ENCODE measurements around the gene ENDOD1. TPM values are rescaled to one million over a fixed set of nuclear protein-coding genes. Genes with fewer than 3 reads are reported as not detected.

The ENDOD1 gene
- total RNA-seq, 1 experiment from 2014 or later: 28.2 TPM

- Histone ChIP-seq H3K4me3 (ENCODE audit: low read depth in 2 of 2, low read length in 2 of 2) (peak overlapping the region; percentile 57 to 70), H3K27me3 (ENCODE audit: control insufficient read depth, insufficient read depth, low read length) (no peaks in the 10 kb centered on the region), H3K9me3 (ENCODE audit: control insufficient read depth, insufficient read depth, low read depth, low read length) (no peaks in the 10 kb centered on the region), H3K27ac (ENCODE audit: low read length) (peak overlapping the region; percentile 12), H3K36me3 (ENCODE audit: control insufficient read depth, insufficient read depth, low read length) (no peaks in the 10 kb centered on the region), H3K4me1 (ENCODE audit: control insufficient read depth, insufficient read depth, low read length) (peaks cover 23% of the 10 kb centered on the region)
- CTCF ChIA-PET: interaction anchor here (0.7 kb wide), 1 partner anchor 80 kb away, joined by 3 read pairs; no protein-coding TSS in a partner anchor
- TF ChIP-seq TCF7L2 (IDR thresholded peaks at IDR 0.05; ENCODE audit: low read depth, low read length) (no peak), CTCF (IDR thresholded peaks at IDR 0.05) (no peak), SIN3A (IDR thresholded peaks at IDR 0.05; ENCODE audit: borderline replicate concordance, insufficient read depth, low read depth, low read length) (no peak), REST (IDR thresholded peaks at IDR 0.05; ENCODE audit: insufficient read depth in 1 of 2, low read depth in 2 of 2, low read length in 1 of 2) (no peak), POLR2AphosphoS5 (IDR thresholded peaks at IDR 0.05; ENCODE audit: low read depth, low read length) (no peak)
- ATAC-seq (peak; percentile 15; the same call in 1 of the 2 replicates), DNase-seq (ENCODE audit: low read depth, low spot score) (no peak)
- POLR2A ChIA-PET: interaction anchor here (0.7 kb wide), 1 partner anchor 134 kb away, joined by 4 read pairs; no protein-coding TSS in a partner anchor
- BruUV-seq (replicated peaks): no TSS peak
- intact Hi-C loops (cut with micrococcal nuclease; ENCODE audit: unreplicated experiment): loop anchor here (2.0 to 10.0 kb wide), 4 partner anchors 81 to 555 kb away; partner anchors contain the start of genes CWC15 and KDM4D
- in situ Hi-C loops (cut with HindIII; ENCODE audit: low pct_unique_long_range_greater_than_20kb, low sequenced_read_pairs): no loop called here
These were observed 60.2 kb downstream of the ENDOD1 start for GRCh38 chr11:95149651-95150364.

GRCh38 chr11:95150956-95151684 is 61.5 kb downstream of the ENDOD1 start:
- peak; percentile 86 for DNase-seq (ENCODE audit: low read depth, low spot score)
- H3K9me3 ChIP-seq (ENCODE audit: control insufficient read depth, insufficient read depth, low read depth, low read length): no peaks in the 10 kb centered on the region
- TF ChIP-seq REST (IDR thresholded peaks at IDR 0.05; ENCODE audit: insufficient read depth in 1 of 2, low read depth in 2 of 2, low read length in 1 of 2) (no peak; a peak in 1 of 4 replicates), SIN3A (IDR thresholded peaks at IDR 0.05; ENCODE audit: borderline replicate concordance, insufficient read depth, low read depth, low read length) (no peak), CTCF (IDR thresholded peaks at IDR 0.05) (peak; percentile 97), TCF7L2 (IDR thresholded peaks at IDR 0.05; ENCODE audit: low read depth, low read length) (peak; percentile 65), POLR2AphosphoS5 (IDR thresholded peaks at IDR 0.05; ENCODE audit: low read depth, low read length) (no peak; the same call in 1 of the 2 replicates)
- no peaks in the 10 kb centered on the region for H3K36me3 ChIP-seq (ENCODE audit: control insufficient read depth, insufficient read depth, low read length)
- ATAC-seq: peak; percentile 89
- CTCF ChIA-PET: interaction anchor here (0.7 to 1.3 kb wide), 5 partner anchors 9 to 614 kb away, joined by 3 to 9 read pairs (median 4); no protein-coding TSS in a partner anchor
- H3K4me1 ChIP-seq (ENCODE audit: control insufficient read depth, insufficient read depth, low read length): peaks cover 23% of the 10 kb centered on the region
- intact Hi-C loops (cut with micrococcal nuclease; ENCODE audit: unreplicated experiment): loop anchor here (1.0 to 10.0 kb wide), 4 partner anchors 82 to 615 kb away; partner anchors contain the start of genes CWC15 and KDM4D
- H3K27me3 ChIP-seq (ENCODE audit: control insufficient read depth, insufficient read depth, low read length): no peaks in the 10 kb centered on the region
- in situ Hi-C loops (cut with HindIII; ENCODE audit: low pct_unique_long_range_greater_than_20kb, low sequenced_read_pairs): no loop called here
- peak overlapping the region; percentile 57 to 70 for H3K4me3 ChIP-seq (ENCODE audit: low read depth in 2 of 2, low read length in 2 of 2)
- POLR2A ChIA-PET: no interaction called here
- peak overlapping the region; percentile 70 for H3K27ac ChIP-seq (ENCODE audit: low read length)
- no TSS peak for BruUV-seq (replicated peaks)
